ENCODE data around the gene PSMC5. TPM values are rescaled to one million over a fixed set of nuclear protein-coding genes. Genes with fewer than 3 reads are reported as not detected.

PSMC5 gene
- total and polyA plus RNA-seq, 12 donors, result 64.1 to 273 (median 135) TPM

DNA sequence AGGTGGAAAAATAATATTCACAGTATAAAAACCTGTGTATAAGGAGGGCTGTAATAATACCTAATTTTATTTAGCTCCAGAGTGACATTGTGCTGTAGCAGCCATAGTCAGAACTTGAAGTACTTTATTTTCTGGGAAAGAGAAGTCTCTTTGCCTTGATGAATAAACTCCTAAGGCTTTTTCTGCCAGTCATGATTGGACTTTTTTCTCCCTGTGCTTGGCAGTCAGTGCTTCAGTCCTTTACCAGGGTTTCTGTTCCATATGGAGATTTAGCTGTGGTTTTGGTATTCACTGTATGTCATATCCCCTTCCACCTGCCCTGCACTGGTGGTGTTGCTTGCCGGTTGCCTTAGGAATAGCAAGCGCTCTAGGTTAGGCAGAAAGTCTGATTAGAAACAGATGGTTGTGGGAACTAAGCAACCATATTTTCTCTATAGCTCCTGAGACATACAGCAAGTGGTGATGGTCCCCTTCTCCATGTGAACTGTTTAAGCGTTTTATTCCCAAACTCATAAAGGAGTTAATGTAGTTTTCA lies 28.6 kb upstream of the PSMC5 start:
- 86 to 97% (median 91%) methylated on average over 3 of the region's 3 CpGs for WGBS, 4 donors
- Histone ChIP-seq H3K4me1 (replicated peaks in 1 of 2) (peaks cover 0 to 4% of the 10 kb centered on the region in 2 donors), H3K36me3 (replicated peaks in 1 of 2) (peaks cover 0 to 99% of the 10 kb centered on the region in 2 donors), H3K27me3 (no peaks in the 10 kb centered on the region), H3K4me3 (no peak overlapping the region), H3K27ac (no peak overlapping the region), H3K9me3 (replicated peaks in 1 of 3) (no peaks in the 10 kb centered on the region)
- TF ChIP-seq POLR2A (IDR thresholded peaks at IDR 0.05), result no peak
- TF ChIP-seq, protein P1, sequence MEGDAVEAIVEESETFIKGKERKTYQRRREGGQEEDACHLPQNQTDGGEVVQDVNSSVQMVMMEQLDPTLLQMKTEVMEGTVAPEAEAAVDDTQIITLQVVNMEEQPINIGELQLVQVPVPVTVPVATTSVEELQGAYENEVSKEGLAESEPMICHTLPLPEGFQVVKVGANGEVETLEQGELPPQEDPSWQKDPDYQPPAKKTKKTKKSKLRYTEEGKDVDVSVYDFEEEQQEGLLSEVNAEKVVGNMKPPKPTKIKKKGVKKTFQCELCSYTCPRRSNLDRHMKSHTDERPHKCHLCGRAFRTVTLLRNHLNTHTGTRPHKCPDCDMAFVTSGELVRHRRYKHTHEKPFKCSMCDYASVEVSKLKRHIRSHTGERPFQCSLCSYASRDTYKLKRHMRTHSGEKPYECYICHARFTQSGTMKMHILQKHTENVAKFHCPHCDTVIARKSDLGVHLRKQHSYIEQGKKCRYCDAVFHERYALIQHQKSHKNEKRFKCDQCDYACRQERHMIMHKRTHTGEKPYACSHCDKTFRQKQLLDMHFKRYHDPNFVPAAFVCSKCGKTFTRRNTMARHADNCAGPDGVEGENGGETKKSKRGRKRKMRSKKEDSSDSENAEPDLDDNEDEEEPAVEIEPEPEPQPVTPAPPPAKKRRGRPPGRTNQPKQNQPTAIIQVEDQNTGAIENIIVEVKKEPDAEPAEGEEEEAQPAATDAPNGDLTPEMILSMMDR (IDR thresholded peaks at IDR 0.05), result no peak
- no peak for DNase-seq
- intact Hi-C loops (cut with DNase I), result no loop called here

DNA sequence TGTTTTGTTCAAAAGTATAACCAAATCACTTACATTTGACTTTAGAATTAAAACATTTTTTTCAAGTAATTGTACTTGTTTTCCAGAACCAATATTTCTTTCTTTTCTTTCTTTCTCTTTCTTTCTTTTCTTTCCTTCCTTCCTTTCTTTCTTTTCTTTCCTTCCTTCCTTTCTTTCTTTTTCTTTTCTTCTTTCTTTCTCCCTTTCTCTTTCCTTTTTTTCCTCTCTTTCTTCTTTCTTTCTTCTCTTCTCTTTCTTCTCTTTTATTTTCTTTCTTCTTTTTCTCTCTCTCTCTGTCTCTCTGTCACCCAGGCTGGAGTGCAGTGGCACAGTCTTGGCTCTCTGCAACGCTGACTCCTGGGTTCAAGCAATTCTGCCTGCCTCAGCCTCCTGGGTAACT lies 26.4 kb upstream of the PSMC5 start:
- H3K27me3 ChIP-seq, result no peaks in the 10 kb centered on the region
- TF ChIP-seq POLR2A (IDR thresholded peaks at IDR 0.05), result no peak
- TF ChIP-seq, protein P1 (IDR thresholded peaks at IDR 0.05), result no peak
- H3K36me3 ChIP-seq (replicated peaks in 1 of 2), result peaks cover 0 to 97% of the 10 kb centered on the region in 2 donors
- no peaks in the 10 kb centered on the region for H3K9me3 ChIP-seq (replicated peaks in 1 of 3)
- H3K27ac ChIP-seq, result no peak overlapping the region
- no peak overlapping the region for H3K4me3 ChIP-seq
- intact Hi-C loops (cut with DNase I), result no loop called here
- DNase-seq, result no peak
- WGBS, 4 donors, result 97 to 100% (median 100%) methylated on average over 1 of the region's 1 CpG
- H3K4me1 ChIP-seq (replicated peaks in 1 of 2), result no peaks in the 10 kb centered on the region

DNA sequence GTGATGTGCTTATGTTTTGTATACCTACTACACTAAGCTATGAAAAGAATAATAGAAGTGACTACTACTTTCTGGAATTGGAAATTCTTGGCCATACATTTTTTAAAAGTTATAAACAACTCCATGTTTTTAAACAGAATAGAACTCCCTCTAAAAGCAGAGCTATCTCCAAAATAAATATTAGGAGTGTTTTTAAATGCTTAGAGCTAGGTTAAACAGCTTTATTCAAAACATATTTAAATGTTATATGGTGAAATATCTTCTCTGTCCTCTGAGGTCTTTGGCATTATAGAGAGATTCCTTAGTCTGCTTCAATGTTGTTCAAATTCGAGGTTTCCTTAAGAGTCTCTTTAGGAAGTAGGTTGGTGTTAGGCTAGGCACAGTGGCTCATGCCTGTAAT lies 22.9 kb upstream of the PSMC5 start:
- no peak overlapping the region for H3K27ac ChIP-seq
- 74 to 88% (median 77%) methylated on average over 1 of the region's 1 CpG for WGBS, 4 donors
- no peak for DNase-seq
- no peaks in the 10 kb centered on the region for H3K4me1 ChIP-seq (replicated peaks in 1 of 2)
- intact Hi-C loops (cut with DNase I), result no loop called here
- no peaks in the 10 kb centered on the region for H3K9me3 ChIP-seq (replicated peaks in 1 of 3)
- peaks cover 0 to 97% of the 10 kb centered on the region in 2 donors for H3K36me3 ChIP-seq (replicated peaks in 1 of 2)
- H3K4me3 ChIP-seq, result no peak overlapping the region
- TF ChIP-seq POLR2A (IDR thresholded peaks at IDR 0.05), result no peak
- TF ChIP-seq, protein P1 (IDR thresholded peaks at IDR 0.05), result no peak
- no peaks in the 10 kb centered on the region for H3K27me3 ChIP-seq

DNA sequence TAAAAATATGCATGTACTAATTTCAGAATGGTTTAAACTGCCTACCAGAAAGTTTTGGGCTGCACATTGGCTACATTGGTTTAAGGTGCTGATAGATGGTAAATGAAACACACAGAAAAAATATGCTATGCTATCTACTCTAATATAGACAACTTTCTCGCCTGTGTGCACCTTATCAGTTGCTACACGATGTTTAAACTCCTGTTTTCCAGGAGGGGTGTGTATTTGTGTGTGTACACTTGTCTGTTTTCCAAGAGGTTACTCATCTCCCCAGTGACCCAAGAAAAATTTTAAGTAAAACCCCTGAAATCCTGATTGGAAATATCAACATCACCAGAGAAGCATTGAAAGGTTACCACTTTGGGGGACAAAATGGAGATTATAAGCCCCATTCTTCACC lies 21.6 kb upstream of the PSMC5 start:
- Histone ChIP-seq H3K36me3 (replicated peaks in 1 of 2) (peaks cover 0 to 97% of the 10 kb centered on the region in 2 donors), H3K27ac (no peak overlapping the region), H3K27me3 (no peaks in the 10 kb centered on the region), H3K4me3 (no peak overlapping the region), H3K4me1 (replicated peaks in 1 of 2) (no peaks in the 10 kb centered on the region), H3K9me3 (replicated peaks in 1 of 3) (no peaks in the 10 kb centered on the region)
- DNase-seq, result no peak
- TF ChIP-seq, protein P1 (IDR thresholded peaks at IDR 0.05), result no peak
- TF ChIP-seq POLR2A (IDR thresholded peaks at IDR 0.05), result no peak
- 73 to 76% (median 74%) methylated on average over 2 of the region's 2 CpGs for WGBS, 4 donors
- intact Hi-C loops (cut with DNase I), result no loop called here

Measured in adrenal gland (tissue), 12 donors.